Measurements from ENCODE around the gene KCND1. TPM values are rescaled to one million over a fixed set of nuclear protein-coding genes. Genes with fewer than 3 reads are reported as not detected.

KCND1 gene
- 0.20 and 0.37 TPM in 2 replicates for total RNA-seq

DNA sequence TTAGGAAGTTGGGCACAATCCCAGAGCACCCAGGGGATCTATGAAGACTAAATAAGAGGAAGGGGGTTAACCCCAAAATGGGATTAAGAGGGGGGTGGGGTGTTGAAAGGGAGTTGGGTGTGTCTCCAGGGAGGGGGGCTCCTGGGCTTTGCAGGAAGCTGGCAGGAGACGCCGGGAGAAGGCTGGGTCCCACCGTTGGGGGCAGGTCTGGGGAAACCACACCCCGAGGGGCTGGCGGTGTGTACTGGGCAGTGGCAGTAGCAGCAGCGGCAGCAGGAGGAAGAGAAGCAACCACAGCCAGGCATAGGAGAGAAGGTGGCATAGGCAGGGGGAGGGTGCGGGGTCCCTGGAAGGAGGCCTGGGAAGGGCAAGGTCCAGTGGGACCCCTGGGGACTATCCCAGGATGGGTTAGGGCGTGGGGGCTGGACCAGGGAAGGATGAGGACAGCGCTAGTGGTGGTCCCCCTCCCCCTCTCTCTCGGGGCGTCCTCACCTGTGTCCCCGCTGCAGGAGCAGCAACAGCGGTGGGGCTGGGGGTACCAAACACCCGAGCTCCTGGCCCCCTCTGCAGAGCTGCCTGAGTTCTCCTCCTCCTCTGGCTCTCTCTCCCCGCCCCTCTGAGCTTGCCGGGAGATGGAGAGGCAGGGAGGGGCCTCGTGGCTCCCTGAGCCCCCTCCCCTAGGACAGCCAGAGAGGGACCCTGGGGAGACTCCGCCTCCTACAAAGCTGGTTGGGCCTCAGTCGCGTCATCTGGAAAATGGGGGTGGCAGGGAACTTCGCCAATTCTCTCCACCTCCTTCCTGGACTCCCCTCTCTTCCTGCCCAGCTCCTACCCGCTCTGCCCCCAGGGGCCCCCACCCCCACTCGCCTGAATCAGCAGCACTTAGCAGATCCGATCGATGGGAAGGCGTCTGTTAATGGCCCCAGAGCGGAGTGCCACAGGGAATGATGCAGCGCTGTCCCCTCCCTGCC lies at the start of gene KCND1:
Gene KCND1, minus strand, starts transcription at position 596 of the 971 bp plus-strand sequence. CDS start 1,573 bp downstream, outside the sequence.

DNA sequence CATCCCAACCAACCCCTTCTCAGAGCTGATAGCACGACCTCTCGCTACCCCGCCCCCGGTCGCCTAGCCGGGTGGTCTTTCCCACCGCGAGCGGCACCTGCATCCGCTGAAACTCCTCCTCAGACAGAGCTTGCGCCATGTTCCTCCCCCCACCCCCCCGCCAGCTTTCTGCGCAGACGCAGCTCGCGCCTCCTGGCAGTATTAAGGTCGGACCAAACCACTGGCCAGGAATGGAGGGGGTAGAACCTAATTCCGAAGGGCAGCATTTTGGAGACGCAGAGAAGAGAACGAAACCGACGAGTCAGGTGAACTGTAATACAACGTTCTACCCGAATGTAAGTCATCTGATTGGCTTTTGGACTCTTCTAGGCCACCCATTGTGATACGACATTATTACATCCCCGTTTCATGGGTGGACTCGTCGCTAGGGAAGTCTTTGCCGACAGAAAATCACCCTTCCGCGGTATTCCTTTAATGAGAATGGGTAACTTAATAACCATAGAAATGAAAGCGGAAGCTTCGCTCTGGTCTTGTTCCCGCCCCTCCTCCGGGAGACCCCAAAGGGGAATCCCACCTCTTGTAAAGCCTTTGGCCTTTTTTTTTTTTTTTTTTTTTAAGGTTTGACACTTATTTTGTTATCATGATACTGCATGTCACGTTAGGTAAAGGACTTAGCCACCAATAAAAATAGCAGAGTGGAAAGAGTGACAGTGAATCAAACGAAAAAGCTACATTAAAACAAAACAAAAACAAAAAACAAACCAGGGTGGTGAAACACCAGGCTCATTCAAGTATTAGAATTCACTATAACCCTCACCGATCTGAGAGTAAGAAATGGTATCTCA lies 30.7 kb upstream of the KCND1 start, which contains the start of gene GRIPAP1:
Gene GRIPAP1, minus strand, starts transcription at position 174 of the 845 bp plus-strand sequence. Its CDS starts 35 bp downstream, at position 139.

DNA sequence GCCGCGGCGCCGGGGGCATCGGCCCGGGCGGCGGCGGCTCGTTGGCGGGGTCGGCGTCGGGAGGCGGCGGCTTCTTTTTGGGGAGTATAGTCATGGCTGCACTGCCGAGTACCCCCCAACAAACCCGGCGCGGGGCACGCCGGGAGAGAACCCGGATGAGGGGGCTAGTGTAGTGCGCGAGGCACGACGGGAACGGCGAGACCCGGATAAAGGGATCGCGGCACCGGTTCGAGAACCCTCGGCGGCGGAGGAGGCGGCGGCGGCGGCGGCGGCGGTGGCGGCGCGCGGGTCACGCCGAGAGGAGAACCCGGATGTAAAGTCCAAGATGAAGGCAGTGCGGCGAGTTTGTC lies 14.2 kb downstream of the KCND1 start, which contains the start of gene OTUD5:
Gene OTUD5, minus strand, starts transcription at position 131 of the 350 bp plus-strand sequence. Its CDS starts 37 bp downstream, at position 94.

DNA sequence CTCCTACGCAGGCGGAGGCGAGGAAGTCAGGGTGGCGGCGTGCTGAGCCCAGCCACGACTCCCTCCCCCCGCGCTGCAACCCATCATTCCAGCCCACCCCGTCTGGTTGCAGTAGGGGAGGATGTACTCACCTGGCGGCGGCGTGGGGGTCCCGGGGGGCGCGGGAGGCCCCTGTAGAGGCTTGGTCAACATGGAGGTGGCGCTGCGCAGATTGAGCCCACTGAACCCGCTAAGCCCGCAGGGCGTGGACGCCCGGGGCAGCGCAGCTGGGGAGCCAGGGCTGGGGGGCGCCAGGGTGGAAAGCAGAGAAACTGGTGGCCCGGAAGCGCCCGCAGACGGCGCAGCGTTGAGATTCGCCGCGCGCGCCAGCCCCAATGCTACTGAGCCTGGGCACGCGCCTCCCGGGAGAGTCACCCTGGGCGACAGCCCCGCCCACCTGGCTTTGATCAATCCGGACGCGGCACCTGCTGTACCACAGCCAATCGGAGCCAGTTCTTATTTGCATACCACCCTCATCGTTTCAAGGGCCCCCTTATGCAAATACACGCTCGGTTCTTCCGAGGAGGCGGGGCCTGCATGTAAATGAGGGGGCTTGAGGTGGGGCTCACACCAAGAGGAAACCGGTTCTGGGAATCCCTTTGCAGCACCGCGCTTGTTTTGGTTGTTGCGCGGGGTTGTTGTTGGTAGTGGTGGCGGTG lies 52.9 kb downstream of the KCND1 start, which contains the start of gene PIM2:
Gene PIM2, minus strand, starts transcription at position 382 of the 698 bp plus-strand sequence. Its CDS starts 190 bp downstream, at position 192.

DNA sequence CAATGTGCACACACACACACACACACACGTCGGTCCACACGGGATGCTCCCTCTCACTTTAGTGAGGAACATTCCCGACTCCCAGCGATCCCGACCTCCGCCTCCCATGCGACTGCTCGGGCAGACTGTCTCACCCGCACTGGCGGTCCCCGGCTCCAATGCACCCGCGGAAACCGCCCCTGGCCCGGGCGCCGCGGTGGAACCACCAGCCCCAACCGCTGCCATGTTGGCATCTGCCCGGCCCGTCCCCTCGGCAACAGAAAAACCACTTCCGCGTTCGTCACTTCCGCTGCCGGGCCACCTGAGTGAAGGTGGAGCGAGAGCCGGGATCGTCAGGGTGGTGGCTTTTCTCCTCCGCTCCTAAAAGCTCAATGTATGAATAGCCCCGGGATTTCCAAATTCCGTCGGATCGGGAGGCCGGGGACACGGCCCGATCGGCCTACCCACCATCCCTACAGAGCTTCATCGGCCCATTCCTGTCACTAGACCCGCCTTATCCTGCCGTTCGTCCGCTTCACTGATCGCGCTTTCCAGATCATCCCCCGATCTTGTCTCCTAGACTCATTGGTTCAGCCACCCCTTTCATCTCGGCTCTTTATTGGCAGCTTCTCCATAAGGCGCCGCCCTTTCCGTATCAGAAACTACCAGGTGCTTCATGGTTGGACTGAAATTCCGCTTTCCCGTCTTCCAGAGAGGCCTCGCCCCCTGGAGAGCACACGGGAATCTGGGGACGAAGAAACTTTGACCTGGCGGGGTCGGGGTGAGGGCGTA lies 60.0 kb downstream of the KCND1 start, which contains the start of gene SLC35A2:
Gene SLC35A2, minus strand, starts transcription at position 235 of the 771 bp plus-strand sequence. Its CDS starts 10 bp downstream, at position 225.

Small RNA genes lying within 50 kb of the gene (small RNA-seq; reads per million reads assigned to genes)
- gene RNU6-722P, result not detected

Other genes starting within 250 kb of the KCND1 start
- gene GLOD5, start 210.1 kb downstream of the KCND1 start, total RNA-seq, result not detected in 2 replicates
- gene GATA1, start 185.3 kb downstream of the KCND1 start, total RNA-seq, result not detected in 2 replicates
- gene HDAC6, start 169.8 kb downstream of the KCND1 start, total RNA-seq, result 24.3 and 30.5 TPM in 2 replicates
- gene ERAS, start 145.3 kb downstream of the KCND1 start, total RNA-seq, result 0.37 TPM in 1 of 2 replicates, not detected in the other
- 0.20 and 0.37 TPM in 2 replicates for gene PCSK1N, start 136.2 kb downstream of the KCND1 start, total RNA-seq
- gene TIMM17B, start 74.1 kb downstream of the KCND1 start, total RNA-seq, result 29.3 and 30.5 TPM in 2 replicates
- gene PQBP1, start 73.9 kb downstream of the KCND1 start, total RNA-seq, result 30.9 and 45.6 TPM in 2 replicates
- 11.4 and 12.7 TPM in 2 replicates for gene SLC35A2, start 60.2 kb downstream of the KCND1 start, total RNA-seq
- gene PIM2, start 52.8 kb downstream of the KCND1 start, total RNA-seq, result 2.2 and 4.1 TPM in 2 replicates
- gene OTUD5, start 14.2 kb downstream of the KCND1 start, total RNA-seq, result 23.7 and 26.5 TPM in 2 replicates
- 8.5 and 10.0 TPM in 2 replicates for gene GRIPAP1, start 30.4 kb upstream of the KCND1 start, total RNA-seq
- 50.0 and 52.0 TPM in 2 replicates for gene TFE3, start 71.5 kb upstream of the KCND1 start, total RNA-seq
- gene CCDC120, start 87.2 kb upstream of the KCND1 start, total RNA-seq, result 0.37 and 0.39 TPM in 2 replicates
- 13.5 and 15.4 TPM in 2 replicates for gene PRAF2, start 102.2 kb upstream of the KCND1 start, total RNA-seq
- gene WDR45, start 108.0 kb upstream of the KCND1 start, total RNA-seq, result 52.8 and 62.8 TPM in 2 replicates
- gene GPKOW, start 151.9 kb upstream of the KCND1 start, total RNA-seq, result 10.7 and 14.9 TPM in 2 replicates
- 0.73 and 0.98 TPM in 2 replicates for gene MAGIX, start 190.9 kb upstream of the KCND1 start, total RNA-seq
- gene PLP2, start 200.1 kb upstream of the KCND1 start, total RNA-seq, result 49.5 and 73.1 TPM in 2 replicates
- gene PRICKLE3, start 214.5 kb upstream of the KCND1 start, total RNA-seq, result 7.0 and 7.6 TPM in 2 replicates
- 0.20 and 0.37 TPM in 2 replicates for gene SYP, start 228.3 kb upstream of the KCND1 start, total RNA-seq